ENCODE results near the gene S1PR4. TPM values are rescaled to one million over a fixed set of nuclear protein-coding genes. Genes with fewer than 3 reads are reported as not detected.

The S1PR4 gene
- total and polyA plus RNA-seq, 9 donors, result 0.20 to 1.1 (median 0.50) TPM; not detected in 2

DNA sequence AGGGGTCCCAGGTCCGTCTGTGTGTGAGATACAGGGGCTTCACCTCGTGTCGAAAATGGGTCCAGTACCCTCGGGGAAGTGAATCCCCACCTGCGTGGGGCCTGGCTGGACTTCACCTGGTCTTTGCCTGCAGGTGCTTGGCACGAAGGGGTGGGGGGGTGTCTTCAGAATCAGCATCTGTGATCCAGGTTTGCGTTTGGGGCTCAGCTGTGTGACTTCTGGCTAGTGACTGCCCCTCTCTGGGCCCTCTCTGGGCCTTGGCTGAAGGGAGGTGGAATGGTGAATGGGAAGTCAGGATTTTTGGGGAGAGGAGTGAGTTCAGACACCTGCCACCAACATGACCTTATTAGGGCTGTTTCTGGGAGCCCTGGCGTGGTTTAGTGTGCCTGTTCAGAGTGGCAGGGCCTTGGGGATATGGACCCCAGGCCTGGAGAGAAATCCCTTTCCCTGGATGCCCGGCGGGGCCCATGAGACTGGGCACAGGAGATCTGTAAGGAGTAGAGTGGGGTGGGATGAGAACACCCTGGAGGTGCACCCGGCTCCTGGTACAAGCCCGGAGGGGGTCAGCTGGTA is 48.6 kb downstream of the S1PR4 start:
- whole genome bisulfite sequencing, 3 donors, result 62 to 79% (median 65%) methylated on average over 12 of the region's 12 CpGs
- Histone ChIP-seq H3K27me3 (no peaks in the 10 kb centered on the region), H3K36me3 (no peaks in the 10 kb centered on the region), H3K9me3 (no peaks in the 10 kb centered on the region), H3K27ac (no peak overlapping the region), H3K4me3 (no peak overlapping the region), H3K4me1 (ENCODE audit: insufficient read depth) (no peaks in the 10 kb centered on the region)
- TF ChIP-seq, protein P1, sequence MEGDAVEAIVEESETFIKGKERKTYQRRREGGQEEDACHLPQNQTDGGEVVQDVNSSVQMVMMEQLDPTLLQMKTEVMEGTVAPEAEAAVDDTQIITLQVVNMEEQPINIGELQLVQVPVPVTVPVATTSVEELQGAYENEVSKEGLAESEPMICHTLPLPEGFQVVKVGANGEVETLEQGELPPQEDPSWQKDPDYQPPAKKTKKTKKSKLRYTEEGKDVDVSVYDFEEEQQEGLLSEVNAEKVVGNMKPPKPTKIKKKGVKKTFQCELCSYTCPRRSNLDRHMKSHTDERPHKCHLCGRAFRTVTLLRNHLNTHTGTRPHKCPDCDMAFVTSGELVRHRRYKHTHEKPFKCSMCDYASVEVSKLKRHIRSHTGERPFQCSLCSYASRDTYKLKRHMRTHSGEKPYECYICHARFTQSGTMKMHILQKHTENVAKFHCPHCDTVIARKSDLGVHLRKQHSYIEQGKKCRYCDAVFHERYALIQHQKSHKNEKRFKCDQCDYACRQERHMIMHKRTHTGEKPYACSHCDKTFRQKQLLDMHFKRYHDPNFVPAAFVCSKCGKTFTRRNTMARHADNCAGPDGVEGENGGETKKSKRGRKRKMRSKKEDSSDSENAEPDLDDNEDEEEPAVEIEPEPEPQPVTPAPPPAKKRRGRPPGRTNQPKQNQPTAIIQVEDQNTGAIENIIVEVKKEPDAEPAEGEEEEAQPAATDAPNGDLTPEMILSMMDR (IDR thresholded peaks at IDR 0.05), result no peak
- TF ChIP-seq EP300 (IDR thresholded peaks at IDR 0.05), result no peak
- TF ChIP-seq POLR2A (IDR thresholded peaks at IDR 0.05), result no peak
- intact Hi-C loops (cut with DNase I), result no loop called here
- DNase-seq, result no peak

DNA sequence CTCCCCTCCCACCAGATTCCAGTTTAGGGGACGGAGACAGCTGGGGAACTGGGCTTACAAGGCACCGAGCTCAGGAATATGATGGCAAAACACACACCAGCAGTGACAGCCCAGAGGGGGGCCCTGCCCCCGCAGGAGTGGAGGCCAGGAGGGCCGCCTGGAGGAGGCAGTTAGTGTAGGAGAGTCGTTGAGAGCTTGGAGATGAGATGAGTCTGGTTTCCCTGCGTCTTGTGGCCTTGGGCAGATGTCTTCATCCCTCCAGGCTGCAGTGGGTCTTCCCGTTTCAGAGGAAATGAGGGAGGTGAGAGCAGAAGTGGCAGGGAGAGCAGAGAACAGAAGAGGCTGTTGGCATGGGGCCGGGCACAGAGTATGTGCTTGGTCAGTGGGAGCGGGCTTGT is 50.8 kb downstream of the S1PR4 start:
- H3K4me1 ChIP-seq (ENCODE audit: insufficient read depth), result no peaks in the 10 kb centered on the region
- no peak overlapping the region for H3K27ac ChIP-seq
- intact Hi-C loops (cut with DNase I), result no loop called here
- no peaks in the 10 kb centered on the region for H3K9me3 ChIP-seq
- 31 to 39% (median 39%) methylated on average over 9 of the region's 9 CpGs for WGBS, 3 donors
- no peaks in the 10 kb centered on the region for H3K27me3 ChIP-seq
- no peak overlapping the region for H3K4me3 ChIP-seq
- no peak for DNase-seq
- TF ChIP-seq, protein P1 (IDR thresholded peaks at IDR 0.05), result no peak
- TF ChIP-seq EP300 (IDR thresholded peaks at IDR 0.05), result no peak
- TF ChIP-seq POLR2A (IDR thresholded peaks at IDR 0.05), result no peak
- H3K36me3 ChIP-seq, result no peaks in the 10 kb centered on the region

Other genes starting within 250 kb of the S1PR4 start
- 1 to 10 TPM; 3.0 to 7.4 (median 6.1) TPM for gene ZNF77, start 233.8 kb upstream of the S1PR4 start, total RNA-seq
- 1 to 10 TPM; 4.0 to 5.2 TPM for gene ZNF77, start 233.8 kb upstream of the S1PR4 start, polyA plus RNA-seq
- gene TLE6, start 201.2 kb upstream of the S1PR4 start, total RNA-seq, result 1 to 10 TPM in 2 of 7 donors, under 1 TPM in 5; 0.41 to 1.2 (median 0.79) TPM
- gene TLE6, start 201.2 kb upstream of the S1PR4 start, polyA plus RNA-seq, result 1 to 10 TPM in 1 of 2 donors, under 1 TPM in 1; 0.70 to 1.2 TPM
- 10 to 100 TPM; 31.1 to 43.9 (median 36.4) TPM for gene TLE2, start 149.5 kb upstream of the S1PR4 start, total RNA-seq
- gene TLE2, start 149.5 kb upstream of the S1PR4 start, polyA plus RNA-seq, result 10 to 100 TPM; 15.1 to 21.4 TPM
- 100 to 1,000 TPM; 274 to 670 (median 503) TPM for gene TLE5, start 116.3 kb upstream of the S1PR4 start, total RNA-seq
- gene TLE5, start 116.3 kb upstream of the S1PR4 start, polyA plus RNA-seq, result 100 to 1,000 TPM; 241 to 530 TPM
- 10 to 100 TPM; 27.3 to 66.7 (median 57.1) TPM for gene GNA11, start 84.4 kb upstream of the S1PR4 start, total RNA-seq
- 10 to 100 TPM; 44.0 to 46.2 TPM for gene GNA11, start 84.4 kb upstream of the S1PR4 start, polyA plus RNA-seq
- 1 to 10 TPM; 1.2 to 4.8 (median 1.4) TPM for gene GNA15, start 42.7 kb upstream of the S1PR4 start, total RNA-seq
- gene GNA15, start 42.7 kb upstream of the S1PR4 start, polyA plus RNA-seq, result 1 to 10 TPM; 1.2 to 1.9 TPM
- 10 to 100 TPM; 11.4 to 43.6 (median 25.2) TPM for gene NCLN, start 7.2 kb downstream of the S1PR4 start, total RNA-seq
- gene NCLN, start 7.2 kb downstream of the S1PR4 start, polyA plus RNA-seq, result 10 to 100 TPM in 1 of 2 donors, 1 to 10 TPM in 1; 5.3 to 22.1 TPM
- 1 to 10 TPM; 1.3 to 6.4 (median 4.4) TPM for gene CELF5, start 45.9 kb downstream of the S1PR4 start, total RNA-seq
- 1 to 10 TPM; 2.4 to 2.8 TPM for gene CELF5, start 45.9 kb downstream of the S1PR4 start, polyA plus RNA-seq
- 100 to 1,000 TPM in 5 of 7 donors, 10 to 100 TPM in 2; 62.0 to 345 (median 283) TPM for gene NFIC, start 187.8 kb downstream of the S1PR4 start, total RNA-seq
- gene NFIC, start 187.8 kb downstream of the S1PR4 start, polyA plus RNA-seq, result 10 to 100 TPM; 31.9 to 71.1 TPM